Lower leg skin (tissue), 3 donors: Measurements from ENCODE around the gene CPPED1.

Experiments used
- CTCF ChIP-seq, 3 donors: fragments of 450-650 bp; IDR thresholded peaks; one replicate each; pipeline ENCODE4 v1.5.1; 2016; ENCODE audit warnings: antibody characterized with exemption in 3 of 3, mild to moderate bottlenecking in 3 of 3, moderate library complexity in 2 of 3
- POLR2A ChIP-seq, 2 donors: fragments of 450-650 bp; IDR thresholded peaks; one replicate each; pipeline ENCODE4 v1.6.1; 2016 to 2017; ENCODE audit warnings: antibody characterized with exemption in 2 of 2, mild to moderate bottlenecking in 1 of 2, moderate library complexity in 1 of 2

GRCh38 chr16:12757546-12757945, 46.1 kb downstream of the CPPED1 start:
- TF ChIP-seq CTCF (IDR thresholded peaks at IDR 0.05) = no peak
- no peak for TF ChIP-seq POLR2A (IDR thresholded peaks at IDR 0.05)
